HG02870 (cell line): ENCODE data around the gene DAZAP2.
"Not testable (repeated sequence)": the region's sequence is repeated elsewhere in the genome, so short reads cannot be mapped to it uniquely, and the experiment has no call there.

Experiments used
- ATAC-seq: cut with Tn5 transposase; IDR thresholded peaks from one replicate; pipeline ENCODE4 v1.9.1; 2021; ENCODE audit warnings: mild to moderate bottlenecking, moderate library complexity; ENCODE audit not compliant: unreplicated experiment

The DAZAP2 gene

DNA sequence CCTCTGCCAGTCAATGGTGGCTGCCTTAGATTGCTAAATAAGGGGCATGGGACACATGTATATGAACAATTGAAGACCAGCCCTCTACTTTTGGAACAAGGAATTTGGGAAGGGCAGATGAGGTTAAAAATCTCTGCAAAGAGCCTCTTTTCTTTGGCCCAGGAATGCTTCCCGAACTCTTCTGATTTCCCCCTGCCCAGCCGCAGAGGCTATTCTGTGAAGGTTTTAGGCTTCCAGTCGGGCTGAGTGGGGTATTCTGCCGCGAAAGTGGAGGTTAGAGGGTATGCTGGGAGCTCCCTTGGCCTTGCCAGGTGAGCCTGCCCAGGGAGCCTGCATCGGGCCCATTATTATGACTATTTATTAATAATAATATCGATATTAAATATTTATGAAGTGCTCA, 22.0 kb upstream of the DAZAP2 start:
- ATAC-seq: no peak

DNA sequence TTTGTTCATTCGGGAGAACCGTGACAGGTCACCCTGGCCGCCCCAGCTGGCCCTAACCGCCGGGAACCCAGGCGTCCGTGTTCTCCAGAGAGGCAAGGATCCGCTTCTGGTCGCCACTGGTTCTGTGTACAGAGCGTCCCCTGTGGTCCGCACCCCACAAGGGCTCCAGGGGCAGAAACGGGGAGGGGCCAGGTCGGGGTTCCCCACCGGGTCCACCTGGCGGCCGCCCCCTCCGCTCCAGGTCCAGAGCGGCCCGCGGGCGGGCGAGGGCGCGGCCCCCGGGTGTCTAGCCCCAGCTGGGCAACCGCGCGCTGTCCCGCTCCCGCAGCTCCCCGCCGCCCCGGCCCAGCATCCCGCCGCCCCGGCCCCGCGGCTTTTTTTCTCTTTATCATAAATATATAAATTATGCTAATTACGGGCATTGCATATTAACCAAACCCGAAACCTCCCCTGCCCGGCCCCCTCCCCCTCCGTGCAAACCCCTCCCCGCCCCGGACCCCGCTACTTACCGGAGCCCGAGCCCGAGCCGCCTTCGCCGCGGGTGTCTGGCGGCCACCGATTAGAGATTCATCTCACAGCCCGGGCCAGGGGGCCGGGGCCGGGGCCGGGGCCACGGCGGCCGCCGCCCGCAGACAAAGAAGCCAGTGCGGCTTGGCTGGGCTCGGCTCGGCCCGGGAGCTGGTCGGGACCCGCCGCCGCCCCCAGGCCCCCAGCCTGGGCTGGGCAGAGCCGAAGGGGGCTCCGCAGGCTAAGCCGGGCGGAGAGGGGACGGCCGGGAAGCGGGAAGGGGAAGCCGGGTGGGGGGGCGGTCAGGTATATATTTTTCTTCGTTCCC, 21.3 kb upstream of the DAZAP2 start:
- ATAC-seq: peak; percentile 49

DNA sequence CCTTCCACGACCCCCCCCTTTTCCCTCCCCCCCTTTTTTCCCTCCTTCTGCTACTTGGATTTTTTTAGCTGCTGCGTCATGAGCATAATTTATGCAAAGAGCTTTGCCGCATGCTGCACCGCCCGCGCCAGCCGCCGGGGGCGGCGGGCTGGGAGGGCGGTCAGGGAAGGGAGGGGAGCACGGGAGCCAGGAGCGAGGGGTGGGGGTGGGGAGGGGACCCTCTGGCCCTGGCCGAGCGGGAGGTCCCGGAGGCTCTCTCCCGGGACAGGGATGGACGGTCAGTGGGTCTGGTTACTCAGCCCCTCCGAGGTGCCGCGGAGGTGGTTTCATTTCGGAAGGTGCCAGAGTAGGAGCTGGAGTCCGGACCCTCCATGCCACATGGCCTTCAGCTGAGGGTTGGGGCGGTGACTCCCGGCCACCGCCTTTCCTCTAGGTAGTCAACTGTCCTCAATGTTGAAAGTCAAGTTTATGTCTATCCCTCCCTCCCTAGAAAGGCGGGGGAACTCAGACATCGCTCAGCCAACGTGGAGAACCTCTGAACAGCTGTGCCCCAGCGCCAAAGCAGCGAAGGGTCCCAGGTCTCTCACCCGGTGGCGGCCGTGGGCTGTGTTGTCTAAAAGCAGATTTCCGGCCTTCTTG, 20.5 kb upstream of the DAZAP2 start, which contains the start of gene POU6F1:
Gene POU6F1 (minus strand): TSS at position 95 of the 639 bp plus-strand sequence. CDS start 11,226 bp downstream, outside the sequence.
- peak; percentile 65 for ATAC-seq

DNA sequence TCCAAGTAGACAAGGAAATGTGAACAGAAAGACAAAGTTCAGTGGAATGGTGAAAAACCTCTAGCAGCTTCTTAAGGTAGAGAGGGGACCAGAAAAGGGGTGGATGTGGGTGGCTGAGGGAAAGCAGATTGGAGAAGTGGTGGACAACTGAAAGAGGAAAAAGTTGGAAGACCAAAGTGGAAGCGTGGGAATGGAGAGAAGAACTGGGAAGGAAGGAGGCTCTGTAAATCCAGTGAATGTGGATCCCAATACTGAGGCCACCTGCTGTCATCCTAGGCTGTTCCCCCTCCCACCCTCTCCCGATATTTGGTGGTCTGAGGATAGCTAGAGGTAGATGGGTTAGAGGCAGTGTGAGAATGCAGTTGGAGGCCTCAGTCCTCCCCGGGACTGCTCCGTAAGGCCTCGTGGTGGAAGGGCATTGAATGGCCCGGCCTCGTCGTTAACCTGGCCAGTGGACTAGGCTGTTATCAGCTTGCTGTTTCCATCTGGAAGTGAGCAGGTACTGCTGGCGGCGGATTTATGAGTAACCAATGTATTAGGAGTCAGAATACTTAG, 19.9 kb upstream of the DAZAP2 start:
- no peak for ATAC-seq

DNA sequence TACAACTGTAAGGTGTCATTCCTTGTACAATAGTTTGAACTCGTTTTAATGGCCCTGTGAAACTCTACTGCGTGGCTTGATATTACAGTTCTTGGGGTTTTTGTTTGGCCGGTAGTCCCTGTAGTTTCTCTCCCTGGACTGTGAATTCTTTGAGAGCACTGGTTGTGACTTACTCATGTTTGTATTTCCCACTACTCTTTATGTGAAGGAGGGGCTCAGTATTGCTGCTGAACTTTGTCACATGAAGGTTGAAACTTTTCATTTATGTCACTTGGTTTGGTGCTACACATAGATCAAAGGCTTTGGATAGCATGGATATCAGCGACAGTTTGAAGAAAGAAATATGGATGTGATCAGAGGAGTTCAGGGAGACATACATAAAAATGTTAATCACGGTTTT, 19.3 kb upstream of the DAZAP2 start:
- no peak for ATAC-seq

DNA sequence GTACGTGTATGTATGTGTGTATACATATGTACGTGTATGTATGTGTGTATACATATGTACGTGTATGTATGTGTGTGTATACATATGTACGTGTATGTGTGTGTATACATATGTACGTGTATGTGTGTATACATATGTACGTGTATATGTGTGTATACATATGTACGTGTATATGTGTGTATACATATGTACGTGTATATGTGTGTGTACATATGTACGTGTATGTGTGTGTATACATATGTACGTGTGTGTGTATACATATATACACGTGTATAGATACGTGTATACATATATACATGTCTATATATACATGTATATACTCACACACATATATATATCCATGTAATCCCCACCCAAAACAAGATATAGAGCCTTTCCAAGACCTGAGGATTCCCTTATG, 18.8 kb upstream of the DAZAP2 start:
- not testable (repeated sequence) for ATAC-seq

DNA sequence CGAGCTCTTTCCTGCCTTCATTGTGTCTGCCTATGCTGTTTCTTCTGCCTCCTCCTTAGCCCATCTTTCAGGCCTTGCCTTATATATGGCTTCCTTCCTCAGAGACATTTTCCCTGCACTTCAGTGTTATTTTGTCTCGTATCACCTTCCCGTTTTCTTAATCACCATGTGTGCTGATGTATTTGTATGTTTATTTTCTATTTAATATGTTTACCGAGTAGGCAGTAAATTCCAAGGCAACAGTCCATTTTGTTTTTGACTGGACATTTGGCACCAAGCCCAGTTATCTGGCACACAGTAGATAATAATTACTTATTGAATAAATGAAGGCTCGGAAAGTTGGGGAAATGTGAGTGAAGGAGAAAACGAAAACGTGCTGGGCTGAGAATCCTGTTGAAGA, 16.2 kb upstream of the DAZAP2 start:
- no peak for ATAC-seq

DNA sequence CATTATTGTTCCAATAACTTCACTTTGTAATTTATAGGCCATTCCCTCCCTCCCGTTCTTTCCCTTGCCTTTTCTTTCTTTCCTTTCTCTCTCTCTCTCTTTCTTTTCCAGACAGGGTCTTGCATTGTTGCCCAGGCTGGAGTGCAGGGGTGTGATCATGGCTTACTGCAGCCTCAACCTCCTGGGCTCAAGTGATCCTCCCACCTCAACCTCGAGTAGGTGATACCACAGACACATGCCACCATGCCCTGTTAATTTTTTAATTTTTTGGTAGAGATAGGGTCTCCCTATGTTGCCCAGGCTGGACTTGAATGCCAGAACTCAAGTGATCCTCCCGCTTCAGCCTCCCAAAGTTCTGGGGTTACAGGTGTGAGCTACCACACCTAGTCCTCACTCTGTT, 14.0 kb upstream of the DAZAP2 start:
- ATAC-seq: no peak

DNA sequence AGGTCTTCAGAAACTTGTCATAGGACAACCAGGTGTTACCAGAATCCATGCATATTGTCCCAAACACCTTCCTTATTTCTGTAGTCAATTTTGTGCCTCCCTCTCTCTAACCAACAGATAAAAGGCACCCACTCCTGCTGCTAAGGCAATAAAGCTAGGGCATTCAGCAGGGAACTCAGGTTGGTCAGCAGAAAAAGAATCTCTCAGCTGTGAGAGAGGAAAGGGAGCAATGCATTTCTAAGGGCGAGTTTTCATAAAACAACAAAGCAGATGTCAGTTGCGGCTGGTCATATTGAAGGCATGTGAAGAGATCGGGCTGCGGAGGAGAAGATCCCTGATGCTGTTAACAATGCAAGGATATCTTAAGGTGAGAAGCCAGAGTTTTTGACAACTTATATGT, 13.4 kb upstream of the DAZAP2 start:
- no peak for ATAC-seq

DNA sequence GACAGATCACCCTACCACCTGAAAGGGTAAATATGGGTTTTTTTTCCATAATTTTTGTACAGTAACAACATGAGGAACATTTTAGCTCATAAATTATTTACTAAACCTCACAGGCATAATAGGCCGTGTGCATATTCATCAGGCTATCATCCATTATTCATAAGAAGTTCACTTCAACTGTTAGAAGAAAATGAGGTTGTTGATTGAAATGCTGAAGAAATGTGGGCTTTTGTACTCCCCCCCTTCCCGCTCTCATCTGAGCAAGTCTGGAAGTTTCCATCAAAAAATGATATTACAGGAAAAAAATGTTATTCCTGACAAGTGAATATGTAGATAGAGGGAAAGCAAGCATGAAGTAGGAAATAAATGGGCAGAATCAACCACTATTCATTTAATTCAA, 12.9 kb upstream of the DAZAP2 start:
- ATAC-seq: no peak

DNA sequence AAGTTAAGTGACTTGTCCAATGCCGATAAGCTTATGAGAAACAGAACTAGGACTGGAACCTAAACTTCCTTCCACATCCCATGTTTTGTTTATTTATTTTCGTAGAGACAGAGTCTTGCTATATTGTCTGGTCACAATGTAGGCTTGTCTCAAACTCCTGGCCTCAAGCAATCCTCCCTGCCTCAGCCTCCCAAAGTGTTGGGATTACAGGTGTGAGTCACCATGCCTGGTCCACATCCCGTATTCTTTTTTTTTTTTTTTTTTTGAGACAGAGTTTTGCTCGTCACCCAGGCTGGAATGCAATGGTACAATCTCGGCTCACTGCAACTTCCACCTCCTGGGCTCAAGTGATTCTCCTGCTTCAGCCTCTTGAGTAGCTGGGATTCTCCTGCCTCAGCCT, 11.5 kb upstream of the DAZAP2 start:
- not testable (repeated sequence) for ATAC-seq

DNA sequence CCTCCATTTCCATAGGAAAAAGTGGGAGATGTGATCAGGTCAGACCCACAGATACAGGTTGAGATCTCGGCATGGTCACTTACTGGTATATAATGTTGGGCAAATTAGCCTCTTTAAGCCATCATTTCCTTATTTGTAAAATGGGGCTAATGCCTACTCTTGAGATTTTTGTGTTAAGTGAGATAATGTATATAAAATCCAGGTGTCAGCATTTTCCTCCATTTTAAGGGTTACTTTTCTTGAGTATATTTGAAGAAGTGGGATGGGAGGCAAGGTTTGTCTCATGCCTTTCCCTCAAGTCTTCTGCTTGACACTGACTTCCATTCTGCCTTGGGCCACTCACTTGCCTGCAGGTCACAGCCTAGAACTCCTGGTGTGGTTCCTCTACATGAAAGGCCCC, 10.7 kb upstream of the DAZAP2 start:
- ATAC-seq: no peak

DNA sequence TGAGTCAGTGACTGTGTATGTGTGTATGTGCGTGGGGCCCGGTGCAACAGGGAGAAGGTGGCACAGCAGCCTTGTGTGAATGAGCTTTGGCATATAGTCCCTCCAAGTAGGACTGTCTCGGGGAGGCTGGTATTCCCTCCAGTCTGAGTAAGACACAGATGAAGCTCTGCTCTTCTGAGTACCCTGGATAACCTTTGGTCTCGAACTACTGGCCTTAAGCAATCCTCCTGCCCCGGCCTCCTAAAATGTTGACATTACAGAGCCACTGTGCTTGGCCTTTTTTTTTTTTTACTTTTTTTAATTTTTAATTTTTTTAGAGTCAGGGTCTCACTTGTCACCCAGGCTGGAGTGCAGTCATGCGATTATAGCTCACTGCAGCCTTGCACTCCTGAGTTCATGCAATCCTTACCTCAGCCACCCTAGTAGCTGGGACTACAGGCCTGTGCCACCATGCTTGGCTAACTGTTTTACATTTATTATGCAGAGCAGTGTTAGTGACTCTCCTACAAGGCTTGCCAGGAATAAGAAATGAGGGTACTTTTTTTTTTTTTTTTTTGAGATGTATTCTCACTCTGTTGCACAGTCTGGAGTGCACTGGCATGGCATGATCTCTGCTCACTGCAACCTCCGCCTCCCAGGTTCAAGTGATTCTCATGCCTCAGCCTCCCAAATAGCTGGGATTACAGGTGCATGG, 9.4 kb upstream of the DAZAP2 start:
- ATAC-seq: no peak

DNA sequence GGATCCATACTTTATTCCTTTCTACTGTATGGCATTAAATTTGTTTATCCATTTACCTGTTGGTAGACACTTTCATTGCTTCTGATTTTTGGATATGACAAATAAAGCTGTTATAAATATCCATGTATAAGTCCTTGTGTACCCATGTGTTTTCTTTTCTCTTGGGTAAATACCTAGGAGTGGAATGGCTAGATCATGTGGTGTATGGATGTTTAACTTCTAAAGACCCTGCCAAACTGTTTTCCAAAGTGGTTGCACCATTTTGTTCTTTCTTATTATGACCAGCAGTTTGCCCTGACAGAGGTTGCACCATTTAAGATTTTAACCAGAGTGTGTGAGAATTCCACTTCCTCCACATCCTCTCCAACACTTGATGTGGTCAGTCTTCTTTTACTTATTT, 6.0 kb upstream of the DAZAP2 start:
- ATAC-seq: no peak

DNA sequence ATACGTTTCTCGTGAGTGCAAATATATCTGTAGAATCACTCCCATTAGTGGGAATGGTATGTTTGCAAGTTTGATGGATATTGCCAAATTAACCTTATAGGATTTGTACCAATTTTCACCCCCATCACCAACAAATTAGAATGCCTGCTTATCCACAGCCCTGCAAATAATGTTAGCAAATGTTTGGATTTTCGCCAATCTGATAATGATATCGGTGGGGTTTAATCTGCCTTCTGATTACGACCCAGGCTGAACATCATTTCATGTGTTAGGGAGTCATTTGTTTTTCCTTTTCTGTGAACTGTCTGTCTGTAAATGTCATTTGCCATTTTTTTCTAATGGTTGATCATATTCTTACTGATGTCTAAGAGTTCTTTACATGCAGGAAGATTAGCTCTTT, 4.1 kb upstream of the DAZAP2 start:
- no peak for ATAC-seq

DNA sequence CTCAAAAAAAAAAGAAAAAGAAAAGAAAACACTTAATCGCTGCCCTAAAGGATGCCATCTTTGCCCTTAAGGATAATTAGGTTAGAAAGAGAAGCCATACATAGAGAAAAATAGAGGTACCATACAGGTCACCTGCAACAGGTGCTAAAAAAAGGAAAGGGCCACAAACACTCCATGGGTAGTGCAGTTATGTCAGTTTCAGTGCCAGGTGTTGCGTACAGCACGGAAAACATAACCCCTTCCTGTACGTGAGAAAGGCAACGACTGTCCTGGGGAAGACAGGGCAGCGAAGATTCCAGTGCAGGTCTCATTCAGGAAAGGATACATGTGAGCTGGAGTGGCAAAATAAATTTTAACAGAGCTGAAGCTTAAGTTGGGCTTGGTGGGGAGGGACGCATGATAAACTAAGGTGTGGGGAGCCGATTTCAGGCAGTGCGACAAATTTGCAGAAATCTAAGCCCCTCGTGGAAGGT, 553 bp upstream of the DAZAP2 start:
- ATAC-seq: no peak

DNA sequence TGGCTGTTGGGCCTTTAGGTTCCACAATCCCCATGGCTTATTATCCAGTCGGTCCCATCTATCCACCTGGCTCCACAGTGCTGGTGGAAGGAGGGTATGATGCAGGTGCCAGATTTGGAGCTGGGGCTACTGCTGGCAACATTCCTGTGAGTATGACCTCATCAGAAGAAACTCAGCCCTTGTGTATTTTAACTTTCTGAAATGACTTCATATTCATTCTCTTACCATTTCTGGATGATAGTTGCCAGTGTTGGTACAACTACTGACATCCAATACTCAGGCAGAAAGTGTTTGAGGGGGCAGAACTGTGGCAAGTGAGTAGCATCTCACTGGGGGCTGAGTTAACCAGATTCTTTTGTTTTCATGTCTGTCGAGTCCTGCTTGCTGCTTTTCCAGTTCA, 2.3 kb downstream of the DAZAP2 start:
- ATAC-seq: no peak

DNA sequence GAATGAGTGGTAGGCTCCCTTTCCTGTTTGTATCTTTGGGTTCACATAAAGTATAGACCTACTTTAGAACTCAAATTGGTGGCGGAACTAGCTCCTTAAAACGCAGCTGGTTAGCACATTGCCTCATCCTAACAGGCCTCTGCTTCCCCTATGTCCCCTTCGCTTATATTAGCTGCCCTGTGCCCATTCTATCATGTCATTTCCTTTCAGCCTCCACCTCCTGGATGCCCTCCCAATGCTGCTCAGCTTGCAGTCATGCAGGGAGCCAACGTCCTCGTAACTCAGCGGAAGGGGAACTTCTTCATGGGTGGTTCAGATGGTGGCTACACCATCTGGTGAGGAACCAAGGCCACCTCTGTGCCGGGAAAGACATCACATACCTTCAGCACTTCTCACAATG, 3.5 kb downstream of the DAZAP2 start:
- no peak for ATAC-seq

DNA sequence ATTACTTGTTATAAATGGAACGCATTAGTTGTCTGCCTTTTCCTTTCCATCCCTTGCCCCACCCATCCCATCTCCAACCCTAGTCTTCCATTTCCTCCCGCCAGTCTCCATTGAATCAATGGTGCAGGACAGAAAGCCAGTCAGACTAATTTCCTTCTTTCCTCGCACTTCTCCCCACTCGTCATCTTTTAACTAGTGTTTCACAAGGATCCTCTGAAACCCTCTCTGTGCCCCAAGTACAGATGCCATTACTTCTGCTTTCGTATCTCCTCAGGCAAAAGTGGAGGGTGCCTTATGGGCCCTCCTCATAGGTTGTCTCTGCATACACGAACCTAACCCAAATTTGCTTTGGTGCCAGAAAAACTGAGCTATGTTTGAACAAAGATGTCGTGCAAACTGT, 4.2 kb downstream of the DAZAP2 start:
- no peak for ATAC-seq

DNA sequence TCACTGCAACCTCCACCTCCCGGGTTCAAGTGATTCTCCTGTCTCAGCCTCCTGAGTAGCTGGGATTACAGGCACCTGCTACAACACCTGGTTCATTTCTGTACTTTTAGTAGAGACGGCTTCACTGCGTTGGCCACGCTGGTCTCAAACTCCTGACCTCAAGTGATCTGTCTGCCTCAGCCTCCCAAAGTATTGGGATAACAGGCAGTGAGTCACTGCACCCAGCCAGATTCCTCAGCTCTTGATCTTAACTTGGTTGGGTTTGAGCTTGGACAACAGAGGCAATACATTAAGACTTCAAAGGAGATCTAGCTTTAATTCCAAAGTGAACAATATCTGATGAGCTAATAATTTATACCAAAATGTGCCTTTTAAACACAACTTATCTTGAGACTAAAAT, 5.6 kb downstream of the DAZAP2 start:
- no peak for ATAC-seq

DNA sequence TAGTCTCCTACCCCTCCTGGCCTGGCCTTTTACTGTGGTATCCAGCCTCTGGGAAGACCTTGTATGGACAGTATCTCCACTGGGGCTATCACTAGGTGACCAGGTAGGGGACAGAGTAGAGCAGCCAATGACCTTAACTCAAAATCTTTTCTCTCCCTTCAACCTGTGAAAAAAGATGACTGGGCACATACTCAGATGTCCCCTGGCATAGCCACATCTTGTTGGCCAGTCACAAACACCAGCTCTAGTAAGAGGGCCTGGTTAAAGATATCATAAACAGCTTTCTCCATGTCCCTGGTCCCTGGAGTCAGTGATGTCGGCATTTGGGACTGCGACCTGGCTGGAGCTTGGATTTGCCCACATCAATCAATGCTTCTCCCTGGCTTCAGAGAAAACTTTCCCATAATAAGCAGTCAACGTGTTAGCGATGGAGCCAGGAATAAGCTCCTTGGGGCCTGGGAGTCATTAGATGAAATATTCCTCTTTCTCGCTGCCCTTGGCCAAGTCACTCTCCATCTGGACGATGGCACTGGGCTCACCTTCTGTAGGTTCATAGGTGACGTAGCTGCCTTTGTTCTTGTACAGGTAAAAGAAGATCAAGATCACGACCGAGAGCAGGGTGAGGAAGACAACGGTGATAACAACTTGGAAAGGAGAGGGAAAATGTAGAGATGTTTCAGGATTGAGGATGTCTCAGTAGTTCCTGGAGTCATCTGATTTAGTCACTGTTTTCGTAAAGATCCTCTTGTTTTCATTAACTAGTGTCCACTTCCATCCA, 7.0 kb downstream of the DAZAP2 start:
- no peak for ATAC-seq
